GM10847 (cell line): ENCODE measurements around the gene LAMA3.

ENCODE experiments used
- POLR2A ChIP-seq: IDR thresholded peaks from 2 replicates; pipeline ENCODE4 v1.6.1; 2011; ENCODE audit not compliant: insufficient read length; ENCODE audit errors: extremely low read depth

LAMA3 gene

DNA sequence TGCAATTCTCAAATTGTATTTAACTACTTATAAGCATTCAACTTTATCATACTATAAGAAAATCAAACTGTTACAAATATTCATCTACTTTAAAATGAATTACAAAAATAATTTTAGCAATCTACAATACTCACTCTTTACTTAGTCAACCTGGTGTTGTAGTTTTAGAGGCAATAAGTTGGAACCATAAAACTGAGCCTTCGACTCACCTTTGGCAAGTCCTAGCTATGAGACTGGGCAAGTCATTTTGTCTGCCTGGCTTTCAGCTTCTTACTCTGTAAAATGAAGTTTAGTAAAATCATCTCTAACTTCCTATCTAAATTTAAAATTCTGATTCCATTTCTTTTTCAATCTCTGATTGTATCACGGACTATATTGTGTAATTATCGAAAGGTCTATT, 161.0 kb downstream of the LAMA3 start:
- TF ChIP-seq POLR2A, result no peak

- TF ChIP-seq POLR2A, result no peak
Measured at GRCh38 chr18:23851470-23852002, 162.3 kb downstream of the LAMA3 start.

GRCh38 chr18:23852236-23853045, 163.2 kb downstream of the LAMA3 start:
- no peak for TF ChIP-seq POLR2A

GRCh38 chr18:23853448-23854195, 164.4 kb downstream of the LAMA3 start:
- no peak for TF ChIP-seq POLR2A

GRCh38 chr18:23855721-23856120, 166.5 kb downstream of the LAMA3 start:
- no peak for TF ChIP-seq POLR2A

GRCh38 chr18:23856466-23857163, 167.4 kb downstream of the LAMA3 start:
- no peak for TF ChIP-seq POLR2A

- TF ChIP-seq POLR2A, result no peak
Measured at GRCh38 chr18:23857164-23857552, 167.9 kb downstream of the LAMA3 start.

DNA sequence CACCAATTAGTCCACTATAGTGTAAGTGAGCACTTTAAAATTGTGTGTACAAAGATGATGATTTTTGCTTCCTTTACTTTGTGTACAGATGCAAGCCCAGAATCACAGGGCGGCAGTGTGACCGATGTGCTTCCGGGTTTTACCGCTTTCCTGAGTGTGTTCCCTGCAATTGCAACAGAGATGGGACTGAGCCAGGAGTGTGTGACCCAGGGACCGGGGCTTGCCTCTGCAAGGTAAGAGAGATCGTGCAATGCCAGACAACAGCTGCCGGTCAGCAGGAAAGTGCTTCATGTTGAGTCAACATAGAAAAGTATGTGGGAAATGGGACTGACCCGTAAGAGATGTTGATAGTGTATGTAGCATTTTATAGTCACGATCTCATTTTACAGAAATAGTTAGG, 168.5 kb downstream of the LAMA3 start:
- no peak for TF ChIP-seq POLR2A

DNA sequence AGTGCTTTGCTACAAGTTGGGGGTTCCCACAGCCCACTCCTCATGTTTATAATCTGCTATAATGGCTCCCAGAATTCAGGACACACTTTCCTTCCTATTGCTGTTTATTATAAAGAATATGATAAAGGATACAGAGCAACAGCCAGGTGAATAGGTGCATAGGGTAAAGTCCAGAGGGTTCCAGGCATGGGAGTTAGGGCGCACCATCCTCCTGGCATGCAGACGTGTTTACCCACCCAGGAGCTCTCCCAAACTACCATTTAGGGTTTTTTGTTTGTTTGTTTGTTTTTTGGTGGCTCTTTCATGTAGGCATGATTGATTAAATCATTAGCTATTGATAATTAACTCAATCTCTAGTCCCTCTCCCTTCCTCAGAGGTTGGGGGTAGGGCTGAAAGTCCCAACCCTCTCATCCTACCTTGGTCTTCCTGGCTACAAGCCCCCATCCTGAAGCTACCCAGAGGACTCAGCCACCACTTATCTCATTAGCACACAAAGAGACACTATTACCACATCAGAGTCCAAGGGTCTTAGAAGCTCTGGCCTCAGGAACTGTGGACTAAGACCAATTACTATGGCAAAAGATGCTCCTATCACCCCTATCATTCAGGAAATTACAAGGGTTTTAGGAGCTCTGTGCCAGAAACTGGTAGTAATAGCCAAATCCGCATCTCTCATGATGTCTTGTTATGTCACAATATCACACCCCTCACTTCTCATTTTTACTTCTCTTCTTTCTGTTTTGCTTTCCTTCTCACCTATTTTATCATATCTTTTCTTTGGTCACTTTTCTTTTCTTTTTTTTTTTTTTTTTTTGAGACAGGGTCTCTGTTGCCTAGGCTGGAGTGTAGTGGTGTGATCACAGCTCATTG, 170.4 kb downstream of the LAMA3 start:
- TF ChIP-seq POLR2A, result no peak

DNA sequence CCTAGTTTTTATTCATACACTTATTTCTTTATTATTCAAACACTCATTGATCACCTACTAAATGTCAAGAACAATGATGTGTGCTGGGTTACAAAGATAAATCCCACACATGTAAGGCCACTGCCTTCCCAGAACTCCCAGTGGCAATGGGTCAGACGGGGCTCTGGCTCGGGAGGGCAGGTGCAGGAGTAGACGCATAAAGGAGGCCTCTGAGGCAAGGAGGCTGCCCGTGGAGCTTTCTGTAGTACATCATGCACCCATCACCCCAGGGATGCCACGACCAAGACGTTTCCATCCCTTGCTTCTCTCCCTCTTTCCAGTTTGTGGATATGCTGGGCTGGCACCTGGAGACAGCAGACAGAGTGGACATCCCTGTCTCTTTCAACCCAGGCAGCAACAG, 172.1 kb downstream of the LAMA3 start:
- TF ChIP-seq POLR2A, result no peak

DNA sequence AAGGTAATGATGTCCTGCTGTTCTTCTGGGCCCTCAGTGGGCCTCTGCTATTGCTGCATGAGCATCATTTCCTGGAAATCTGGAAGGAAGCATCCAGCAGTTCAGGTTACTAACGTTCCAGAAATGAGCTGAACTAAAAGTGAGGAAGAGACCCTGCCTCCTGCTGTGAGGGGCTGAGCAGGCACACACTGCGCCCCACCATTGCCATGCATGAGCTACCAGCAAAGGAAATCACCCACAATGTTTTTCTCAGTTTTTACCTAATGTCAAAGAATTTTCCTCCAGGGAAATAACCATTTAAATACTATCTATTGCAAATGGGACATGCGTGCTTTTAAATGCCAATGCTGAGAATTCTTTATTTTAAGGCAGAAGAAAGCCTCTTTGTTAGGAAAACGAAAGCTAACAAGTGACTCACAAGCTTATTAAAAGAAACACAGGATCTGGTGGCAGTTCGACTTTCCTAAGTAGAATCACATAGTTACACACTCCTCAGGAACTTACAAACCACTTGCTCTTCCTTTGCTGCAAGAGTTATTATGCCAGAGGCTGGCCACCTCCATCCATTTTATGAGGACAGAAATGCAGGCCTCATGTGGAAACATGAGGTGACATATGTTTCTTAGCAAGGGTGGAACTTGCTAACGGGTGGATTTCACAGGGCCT, 172.7 kb downstream of the LAMA3 start:
- TF ChIP-seq POLR2A, result no peak

GRCh38 chr18:23864624-23865023, 175.4 kb downstream of the LAMA3 start:
- no peak for TF ChIP-seq POLR2A

GRCh38 chr18:23867006-23867405, 177.8 kb downstream of the LAMA3 start:
- TF ChIP-seq POLR2A, result no peak

DNA sequence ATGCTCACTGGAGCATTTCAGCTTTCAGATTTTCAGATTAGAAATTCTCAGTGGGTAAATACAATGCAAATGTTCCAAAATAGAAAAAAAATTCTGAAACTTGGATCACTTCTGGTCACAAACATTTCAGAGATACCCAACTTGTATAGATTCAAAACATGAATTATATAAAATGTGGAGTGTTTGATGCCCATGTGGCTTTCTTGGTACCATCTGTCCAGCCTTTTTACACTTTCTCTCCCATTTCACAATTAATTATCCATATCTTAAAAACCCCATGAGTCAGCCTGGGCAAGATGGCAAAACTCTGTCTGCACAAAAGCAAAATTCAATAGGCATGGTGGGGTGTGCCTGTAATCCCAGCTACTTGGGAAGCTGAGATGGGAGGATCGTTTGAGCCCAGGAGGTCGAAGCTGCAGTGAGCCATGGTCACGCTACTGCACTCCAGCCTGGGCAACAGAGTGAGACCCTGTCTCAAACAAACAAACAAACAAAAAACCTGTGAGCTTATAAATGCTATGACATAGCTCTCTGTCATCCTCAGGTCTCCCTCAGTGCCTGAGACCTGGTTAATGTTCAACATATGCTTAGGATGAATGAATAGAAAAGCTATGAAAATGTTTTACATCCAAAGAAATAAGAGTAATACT, 179.0 kb downstream of the LAMA3 start:
- no peak for TF ChIP-seq POLR2A
